ENCODE measurements around the gene ABCA12. TPM values are rescaled to one million over a fixed set of nuclear protein-coding genes. Genes with fewer than 3 reads are reported as not detected.

Gene ABCA12
- total and polyA plus RNA-seq, 9 of the 15 experiments (the other 6 are each of a cell fraction or from before 2014, with no cell fraction given) = 0.02 to 0.03 TPM; not detected in 7

DNA sequence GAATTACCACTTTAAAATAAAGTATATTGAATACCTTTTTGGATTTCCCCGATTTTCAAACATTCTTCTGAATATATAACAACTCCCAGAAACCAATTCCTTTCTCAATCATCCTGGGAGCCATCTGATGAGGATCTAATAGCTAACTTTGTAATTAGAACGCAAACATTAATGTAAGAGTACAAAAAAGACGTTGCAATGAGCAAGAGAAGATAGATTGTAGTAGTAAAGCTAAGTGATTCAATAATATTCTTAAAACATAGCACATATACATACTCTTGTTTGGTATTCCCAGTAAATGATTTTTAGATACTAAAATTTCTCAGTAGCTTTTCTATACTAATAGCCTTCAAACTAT, 1.1 kb downstream of the ABCA12 start:
- H3K4me3 ChIP-seq = no peak overlapping the region
- H3K9me1 ChIP-seq (ENCODE audit: control insufficient read depth, insufficient read depth, low read length) = no peaks in the 10 kb centered on the region
- H4K20me1 ChIP-seq (replicated peaks; ENCODE audit: control insufficient read depth, insufficient read depth, low read length) = no peaks in the 10 kb centered on the region
- DNase-seq (ENCODE audit: extremely low read depth in 1 of 4, low spot score in 3 of 4) (no peak), FAIRE-seq (no peak), ATAC-seq (no peak)
- TF ChIP-seq CEBPB (tag; IDR thresholded peaks at IDR 0.05) (no peak), RBFOX2 (IDR thresholded peaks at IDR 0.05; ENCODE audit: low read depth, low read length) (no peak), ILK (tag; IDR thresholded peaks at IDR 0.05; ENCODE audit: borderline replicate concordance, low read depth) (no peak)
- TF ChIP-seq, protein P1, sequence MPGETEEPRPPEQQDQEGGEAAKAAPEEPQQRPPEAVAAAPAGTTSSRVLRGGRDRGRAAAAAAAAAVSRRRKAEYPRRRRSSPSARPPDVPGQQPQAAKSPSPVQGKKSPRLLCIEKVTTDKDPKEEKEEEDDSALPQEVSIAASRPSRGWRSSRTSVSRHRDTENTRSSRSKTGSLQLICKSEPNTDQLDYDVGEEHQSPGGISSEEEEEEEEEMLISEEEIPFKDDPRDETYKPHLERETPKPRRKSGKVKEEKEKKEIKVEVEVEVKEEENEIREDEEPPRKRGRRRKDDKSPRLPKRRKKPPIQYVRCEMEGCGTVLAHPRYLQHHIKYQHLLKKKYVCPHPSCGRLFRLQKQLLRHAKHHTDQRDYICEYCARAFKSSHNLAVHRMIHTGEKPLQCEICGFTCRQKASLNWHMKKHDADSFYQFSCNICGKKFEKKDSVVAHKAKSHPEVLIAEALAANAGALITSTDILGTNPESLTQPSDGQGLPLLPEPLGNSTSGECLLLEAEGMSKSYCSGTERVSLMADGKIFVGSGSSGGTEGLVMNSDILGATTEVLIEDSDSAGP (CRISPR knock-in tag; IDR thresholded peaks at IDR 0.05) = no peak
- TF ChIP-seq, protein P2, sequence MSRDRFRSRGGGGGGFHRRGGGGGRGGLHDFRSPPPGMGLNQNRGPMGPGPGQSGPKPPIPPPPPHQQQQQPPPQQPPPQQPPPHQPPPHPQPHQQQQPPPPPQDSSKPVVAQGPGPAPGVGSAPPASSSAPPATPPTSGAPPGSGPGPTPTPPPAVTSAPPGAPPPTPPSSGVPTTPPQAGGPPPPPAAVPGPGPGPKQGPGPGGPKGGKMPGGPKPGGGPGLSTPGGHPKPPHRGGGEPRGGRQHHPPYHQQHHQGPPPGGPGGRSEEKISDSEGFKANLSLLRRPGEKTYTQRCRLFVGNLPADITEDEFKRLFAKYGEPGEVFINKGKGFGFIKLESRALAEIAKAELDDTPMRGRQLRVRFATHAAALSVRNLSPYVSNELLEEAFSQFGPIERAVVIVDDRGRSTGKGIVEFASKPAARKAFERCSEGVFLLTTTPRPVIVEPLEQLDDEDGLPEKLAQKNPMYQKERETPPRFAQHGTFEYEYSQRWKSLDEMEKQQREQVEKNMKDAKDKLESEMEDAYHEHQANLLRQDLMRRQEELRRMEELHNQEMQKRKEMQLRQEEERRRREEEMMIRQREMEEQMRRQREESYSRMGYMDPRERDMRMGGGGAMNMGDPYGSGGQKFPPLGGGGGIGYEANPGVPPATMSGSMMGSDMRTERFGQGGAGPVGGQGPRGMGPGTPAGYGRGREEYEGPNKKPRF (IDR thresholded peaks at IDR 0.05; ENCODE audit: low read depth, low read length) = no peak
- no peaks in the 10 kb centered on the region; a peak in 1 of 5 replicates for H3K4me1 ChIP-seq (replicated peaks in 1 of 2; ENCODE audit: control insufficient read depth in 2 of 2, insufficient read depth in 2 of 2, low read length in 2 of 2)
- H3K27ac ChIP-seq (ENCODE audit: extremely low read depth, low read depth, low read length) = no peak overlapping the region
- H2AFZ ChIP-seq (ENCODE audit: low read depth, low read length) = no peak overlapping the region
- 0% methylated on average over 3 of the region's 3 CpGs for WGBS (ENCODE audit: insufficient coverage, low coverage, missing lambda C conversion rate)
- intact Hi-C loops (cut with micrococcal nuclease) = no loop called here
- H3K79me2 ChIP-seq (ENCODE audit: control insufficient read depth, insufficient read depth, low read length) = no peaks in the 10 kb centered on the region
- no peaks in the 10 kb centered on the region for H3K36me3 ChIP-seq (ENCODE audit: control insufficient read depth, insufficient read depth, low read length)
- ChIA-PET POLR2A (interaction anchor here (0.8 kb wide), 1 partner anchor 9 kb away, joined by 3 read pairs; no protein-coding TSS in a partner anchor), CTCF (ENCODE audit: low intra/inter-chr PET ratio) (no interaction called here)
- BruUV-seq (replicated peaks) = no TSS peak
- no peak overlapping the region for H3K4me2 ChIP-seq (ENCODE audit: insufficient read depth, low read length)
- in situ Hi-C loops (cut with MboI) = no loop called here
- no peaks in the 10 kb centered on the region for H3K27me3 ChIP-seq (ENCODE audit: control insufficient read depth in 2 of 2, insufficient read depth in 2 of 2, low read length in 2 of 2)
- no peak overlapping the region for H3K9ac ChIP-seq (ENCODE audit: insufficient read depth in 1 of 2, low read depth in 2 of 2, low read length in 2 of 2)
- H3K9me3 ChIP-seq (replicated peaks; ENCODE audit: control insufficient read depth, insufficient read depth, low read depth, low read length) = no peaks in the 10 kb centered on the region
